Fibroblast of pulmonary artery (primary cell): ENCODE data around the gene EIF2B4.

Experiments used
- DNase-seq: peaks from one replicate; pipeline ENCODE4 v3.0.0-alpha.2; 2010; ENCODE audit warnings: low read depth
- H3K4me3 ChIP-seq: replicated peaks from 2 replicates; pipeline ENCODE4 v1.5.1; 2011; ENCODE audit warnings: low read depth, mild to moderate bottlenecking, control low read depth, low read length, moderate library complexity
- TF ChIP-seq, protein P1 (sequence below): IDR thresholded peaks from 2 replicates; pipeline ENCODE4 v1.5.1; 2011; ENCODE audit warnings: mild to moderate bottlenecking, control low read depth, low read length, inconsistent platforms; ENCODE audit errors: missing control alignments

Gene EIF2B4

GRCh38 chr2:27370026-27370815 lies at the start of gene EIF2B4, which contains the start of gene SNX17:
Gene EIF2B4 (minus strand): TSS chr2:27370338. CDS start chr2:27370314, 24 bp downstream.
Gene SNX17 (plus strand): TSS chr2:27370616. CDS start chr2:27370744, 128 bp downstream.
- DNase-seq = peak; percentile 99
- TF ChIP-seq, protein P1, sequence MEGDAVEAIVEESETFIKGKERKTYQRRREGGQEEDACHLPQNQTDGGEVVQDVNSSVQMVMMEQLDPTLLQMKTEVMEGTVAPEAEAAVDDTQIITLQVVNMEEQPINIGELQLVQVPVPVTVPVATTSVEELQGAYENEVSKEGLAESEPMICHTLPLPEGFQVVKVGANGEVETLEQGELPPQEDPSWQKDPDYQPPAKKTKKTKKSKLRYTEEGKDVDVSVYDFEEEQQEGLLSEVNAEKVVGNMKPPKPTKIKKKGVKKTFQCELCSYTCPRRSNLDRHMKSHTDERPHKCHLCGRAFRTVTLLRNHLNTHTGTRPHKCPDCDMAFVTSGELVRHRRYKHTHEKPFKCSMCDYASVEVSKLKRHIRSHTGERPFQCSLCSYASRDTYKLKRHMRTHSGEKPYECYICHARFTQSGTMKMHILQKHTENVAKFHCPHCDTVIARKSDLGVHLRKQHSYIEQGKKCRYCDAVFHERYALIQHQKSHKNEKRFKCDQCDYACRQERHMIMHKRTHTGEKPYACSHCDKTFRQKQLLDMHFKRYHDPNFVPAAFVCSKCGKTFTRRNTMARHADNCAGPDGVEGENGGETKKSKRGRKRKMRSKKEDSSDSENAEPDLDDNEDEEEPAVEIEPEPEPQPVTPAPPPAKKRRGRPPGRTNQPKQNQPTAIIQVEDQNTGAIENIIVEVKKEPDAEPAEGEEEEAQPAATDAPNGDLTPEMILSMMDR = peak; percentile 64
- H3K4me3 ChIP-seq = peak within 1 kb of the TSS; percentile 96

DNA sequence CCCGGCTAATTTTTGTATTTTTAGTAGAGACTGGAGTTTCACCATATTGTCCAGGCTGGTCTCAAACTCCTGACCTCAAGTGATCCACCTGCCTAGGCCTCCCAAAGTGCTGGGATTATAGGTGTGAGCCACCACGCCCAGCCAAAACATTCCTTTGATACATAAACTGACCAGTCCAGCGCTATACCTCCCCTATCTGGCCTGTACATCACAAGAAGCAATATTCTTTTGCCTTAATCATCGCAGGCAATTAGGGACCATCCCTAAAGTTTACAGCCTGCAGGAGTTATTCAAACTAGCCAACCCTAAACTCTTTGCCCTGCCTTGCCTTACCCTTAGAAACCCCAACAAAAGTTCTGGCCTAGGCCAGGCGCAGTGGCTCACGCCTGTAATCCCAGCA lies 46.0 kb upstream of the EIF2B4 start:
- no peak overlapping the region for H3K4me3 ChIP-seq
- TF ChIP-seq, protein P1 = no peak
- DNase-seq = no peak

DNA sequence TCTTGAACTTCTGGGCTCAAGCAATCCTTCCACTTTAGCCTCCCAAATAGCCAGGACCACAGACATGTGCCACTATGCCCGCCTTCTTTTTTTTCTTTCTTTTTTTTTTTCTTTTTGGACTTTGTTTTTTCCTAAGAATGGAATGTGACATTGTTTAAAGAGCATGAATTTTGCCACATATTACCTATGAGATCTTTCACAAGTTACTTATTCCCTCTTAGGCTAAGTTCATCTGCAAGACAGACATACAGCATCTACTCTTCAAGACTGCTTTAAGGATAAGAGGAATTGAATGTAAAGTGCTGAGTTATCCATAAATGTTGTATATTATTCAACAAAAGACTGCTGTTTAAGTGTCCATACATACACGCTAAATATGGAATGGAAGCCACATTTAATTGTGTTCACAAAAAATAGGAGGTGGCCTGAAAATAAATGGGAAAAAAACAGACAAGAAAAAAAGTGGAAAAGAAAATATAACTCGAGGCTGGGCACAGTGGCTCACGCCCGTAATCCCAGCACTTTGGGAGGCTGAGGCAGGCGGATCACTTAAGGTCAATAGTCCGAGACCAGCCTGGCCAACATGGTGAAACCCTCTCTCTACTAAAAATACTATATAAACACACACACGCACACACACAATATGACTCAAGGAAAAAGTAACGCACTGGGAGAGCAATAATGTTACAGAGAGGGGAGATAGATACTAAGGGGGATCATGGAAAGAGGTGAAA lies 42.4 kb upstream of the EIF2B4 start:
- DNase-seq = no peak
- H3K4me3 ChIP-seq = no peak overlapping the region
- TF ChIP-seq, protein P1 = no peak

- TF ChIP-seq, protein P1 = no peak
- H3K4me3 ChIP-seq = peak within 1 kb of the TSS; percentile 92
- peak; percentile 92 for DNase-seq
Measured at GRCh38 chr2:27409321-27410073, 39.4 kb upstream of the EIF2B4 start, which contains the start of gene PPM1G. Gene PPM1G (minus strand): TSS chr2:27409591. CDS start chr2:27409422, 169 bp downstream.

DNA sequence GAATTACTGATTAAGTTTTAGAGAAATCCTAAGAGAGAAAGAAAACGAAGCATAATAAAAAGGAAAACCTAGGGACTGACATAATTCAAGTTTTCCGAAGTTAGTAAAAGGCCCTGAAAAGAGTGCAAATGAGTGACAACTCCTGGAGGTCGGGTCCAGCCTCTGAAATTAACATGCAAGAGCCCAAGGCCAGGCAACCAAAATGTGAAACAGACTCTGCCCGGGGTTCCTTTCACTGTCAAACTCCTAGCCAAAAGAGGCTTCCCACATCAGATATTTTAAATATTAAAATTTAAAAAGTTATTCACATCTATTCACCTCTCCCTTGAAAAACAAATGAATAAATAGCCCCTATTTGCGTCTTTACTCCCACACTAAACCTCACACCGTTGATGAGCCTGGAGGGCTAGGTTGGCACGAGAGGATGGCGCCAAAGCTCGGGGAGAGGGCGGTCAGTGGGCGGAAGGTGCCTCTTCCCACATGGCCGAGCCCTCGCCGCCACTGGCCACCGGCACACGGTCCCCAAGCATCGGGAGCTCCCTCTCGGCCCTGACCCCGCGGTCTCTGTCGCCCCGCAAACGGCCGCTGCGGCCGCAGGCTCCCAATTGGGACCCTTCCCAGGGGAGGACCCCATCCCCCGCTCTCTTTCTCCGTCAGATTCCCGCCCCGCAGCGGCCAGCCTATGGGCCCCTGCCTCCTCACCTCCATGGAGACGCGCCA lies 38.6 kb upstream of the EIF2B4 start:
- no peak for DNase-seq
- TF ChIP-seq, protein P1 = no peak
- peak overlapping the region; percentile 92 for H3K4me3 ChIP-seq
